BJ (cell line): ENCODE results near the gene HOXC11. TPM values are rescaled to one million over a fixed set of nuclear protein-coding genes. Genes with fewer than 3 reads are reported as not detected.

Experiments
- CTCF ChIA-PET: fragments of 350-600 bp; formaldehyde crosslinking; extraction: SDS; loops from one replicate; lab custom pipeline; 2021; ENCODE audit warnings: antibody characterized with exemption, inconsistent platforms; lab: Yijun Ruan, JAX
- POLR2A ChIA-PET: fragments of 300-600 bp; sonication (Branson Sonifier 250); formaldehyde crosslinking; extraction: SDS; loops from one replicate; lab custom pipeline; 2021; ENCODE audit warnings: antibody characterized with exemption; lab: Charles Lee
- DNase-seq: peaks from one replicate; pipeline ENCODE4 v3.0.0-alpha.2; 2011; ENCODE audit warnings: low read depth
- H3K27me3 ChIP-seq: 2 replicates; pipeline ENCODE4 v1.6.0; 2011; ENCODE audit warnings: low read length; ENCODE audit not compliant: control insufficient read depth, insufficient read depth
- H3K36me3 ChIP-seq: 2 replicates; pipeline ENCODE4 v1.5.1; 2011; ENCODE audit warnings: low read length; ENCODE audit not compliant: control insufficient read depth, insufficient read depth
- H3K4me3 ChIP-seq: 2 replicates; pipeline ENCODE4 v1.5.1; 2011; ENCODE audit warnings: low read depth, mild to moderate bottlenecking, control low read depth, low read length
- polyA plus RNA-seq: library from polyadenylated mRNA; depleted of rRNA; stranded (reverse); fragments of >200 nt; gene quantifications from 2 replicates; pipeline ENCODE4 v1.2.3, GENCODE V29; 2011
- TF ChIP-seq, protein P1 (sequence below): IDR thresholded peaks from 2 replicates; pipeline ENCODE4 v1.5.1; 2011; ENCODE audit warnings: low read depth, mild to moderate bottlenecking, control low read depth, inconsistent platforms, low read length, moderate library complexity; ENCODE audit not compliant: insufficient read depth

Gene HOXC11
- polyA plus RNA-seq, 1 experiment = 4.9 TPM

- ChIA-PET CTCF (interaction anchor here (0.7 kb wide), 1 partner anchor 206 kb away, joined by 3 read pairs; no protein-coding TSS in a partner anchor), POLR2A (no interaction called here)
- TF ChIP-seq, protein P1, sequence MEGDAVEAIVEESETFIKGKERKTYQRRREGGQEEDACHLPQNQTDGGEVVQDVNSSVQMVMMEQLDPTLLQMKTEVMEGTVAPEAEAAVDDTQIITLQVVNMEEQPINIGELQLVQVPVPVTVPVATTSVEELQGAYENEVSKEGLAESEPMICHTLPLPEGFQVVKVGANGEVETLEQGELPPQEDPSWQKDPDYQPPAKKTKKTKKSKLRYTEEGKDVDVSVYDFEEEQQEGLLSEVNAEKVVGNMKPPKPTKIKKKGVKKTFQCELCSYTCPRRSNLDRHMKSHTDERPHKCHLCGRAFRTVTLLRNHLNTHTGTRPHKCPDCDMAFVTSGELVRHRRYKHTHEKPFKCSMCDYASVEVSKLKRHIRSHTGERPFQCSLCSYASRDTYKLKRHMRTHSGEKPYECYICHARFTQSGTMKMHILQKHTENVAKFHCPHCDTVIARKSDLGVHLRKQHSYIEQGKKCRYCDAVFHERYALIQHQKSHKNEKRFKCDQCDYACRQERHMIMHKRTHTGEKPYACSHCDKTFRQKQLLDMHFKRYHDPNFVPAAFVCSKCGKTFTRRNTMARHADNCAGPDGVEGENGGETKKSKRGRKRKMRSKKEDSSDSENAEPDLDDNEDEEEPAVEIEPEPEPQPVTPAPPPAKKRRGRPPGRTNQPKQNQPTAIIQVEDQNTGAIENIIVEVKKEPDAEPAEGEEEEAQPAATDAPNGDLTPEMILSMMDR = no peak
- Histone ChIP-seq H3K36me3 (no peaks in the 10 kb centered on the region), H3K27me3 (peaks cover 75% of the 10 kb centered on the region), H3K4me3 (no peak overlapping the region)
- DNase-seq = no peak
Measured at GRCh38 chr12:53949631-53950436, 23.1 kb upstream of the HOXC11 start.

DNA sequence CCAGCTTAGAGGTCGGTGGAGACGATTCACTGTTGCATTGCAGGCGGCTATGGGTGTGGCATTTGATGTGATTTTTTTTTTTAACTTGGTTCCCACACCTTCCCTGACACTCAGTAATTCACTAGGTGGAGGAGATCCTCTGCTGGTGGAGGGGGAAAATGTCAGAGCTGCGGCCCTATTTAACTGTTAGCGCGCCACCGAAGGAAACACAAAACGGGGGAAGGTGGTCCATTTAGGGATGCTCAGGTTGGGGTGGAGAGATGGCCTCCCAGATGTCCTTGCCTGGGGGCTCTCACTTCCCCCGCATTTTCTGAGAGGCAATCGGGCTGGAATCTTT lies 22.5 kb upstream of the HOXC11 start:
- no peak for DNase-seq
- ChIA-PET CTCF (interaction anchor here (0.7 to 1.2 kb wide), 2 partner anchors 204 to 206 kb away, joined by 3 read pairs; no protein-coding TSS in a partner anchor), POLR2A (no interaction called here)
- Histone ChIP-seq H3K27me3 (peaks cover 70% of the 10 kb centered on the region), H3K4me3 (no peak overlapping the region), H3K36me3 (no peaks in the 10 kb centered on the region)
- TF ChIP-seq, protein P1 = no peak

GRCh38 chr12:53950789-53951576 lies 21.9 kb upstream of the HOXC11 start:
- TF ChIP-seq, protein P1 = no peak
- H3K36me3 ChIP-seq = no peaks in the 10 kb centered on the region
- no peak overlapping the region for H3K4me3 ChIP-seq
- POLR2A ChIA-PET = no interaction called here
- H3K27me3 ChIP-seq = peaks cover 65% of the 10 kb centered on the region
- CTCF ChIA-PET = interaction anchor here (0.7 to 1.2 kb wide), 2 partner anchors 204 to 207 kb away, joined by 3 read pairs; no protein-coding TSS in a partner anchor
- no peak for DNase-seq

DNA sequence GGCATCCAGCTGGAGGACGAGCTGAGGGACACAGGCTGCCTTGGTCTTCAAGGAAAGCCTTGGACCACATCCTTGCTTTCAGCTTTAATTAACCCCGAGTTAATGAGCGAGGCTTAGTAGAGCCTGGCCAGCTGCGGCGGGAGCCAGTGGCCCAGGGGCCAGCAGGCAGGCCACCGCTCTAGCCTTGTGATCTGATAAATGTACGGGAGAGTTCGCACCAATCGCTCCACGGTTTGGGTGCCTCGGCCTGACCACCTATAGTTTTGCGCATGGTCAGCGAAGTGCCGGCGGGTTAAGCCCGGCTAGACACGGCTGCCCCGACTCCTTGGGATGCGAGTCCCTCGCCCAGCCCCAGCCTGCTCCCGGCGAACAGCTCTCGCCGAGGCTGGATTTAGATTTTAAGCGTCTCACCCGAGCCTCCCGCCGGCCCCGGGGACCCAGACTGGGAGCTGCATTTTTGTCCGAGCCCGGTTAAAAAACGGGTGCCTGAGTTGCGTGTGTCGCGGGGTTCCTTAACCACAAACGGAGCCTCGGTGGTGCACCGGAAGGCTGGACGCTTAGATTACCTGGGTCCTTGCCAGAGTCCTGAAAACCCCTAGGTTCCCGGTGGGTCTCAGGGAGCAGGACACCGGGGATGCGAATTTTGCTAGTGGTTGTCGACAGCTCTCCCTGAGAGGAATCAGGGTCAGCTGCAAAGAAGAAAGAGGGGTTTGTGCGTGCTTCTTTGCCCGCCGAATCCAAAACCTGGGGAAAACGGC lies 21.2 kb upstream of the HOXC11 start:
- H3K27me3 ChIP-seq = peaks cover 65% of the 10 kb centered on the region
- POLR2A ChIA-PET = no interaction called here
- H3K36me3 ChIP-seq = no peaks in the 10 kb centered on the region
- TF ChIP-seq, protein P1 = no peak
- H3K4me3 ChIP-seq = no peak overlapping the region
- CTCF ChIA-PET = interaction anchor here (1.0 to 1.2 kb wide), 2 partner anchors 33 to 205 kb away, joined by 3 read pairs; partner anchors contain the start of gene HOXC10
- no peak for DNase-seq
